ENCODE measurements around the gene ARPC2. TPM values are rescaled to one million over a fixed set of nuclear protein-coding genes. Genes with fewer than 3 reads are reported as not detected.

Gene ARPC2
- total and polyA plus RNA-seq, 2 of the 13 experiments (the other 11 are each of a cell fraction or from before 2014, with no cell fraction given) = 168 to 303 TPM

- TF ChIP-seq EZH2 (conservative IDR thresholded peaks at IDR 0.05; ENCODE audit: low read depth, low read length) (no peak), ZIK1 (CRISPR knock-in tag; IDR thresholded peaks at IDR 0.05; ENCODE audit: borderline replicate concordance, low read depth) (no peak), FOXK2 (IDR thresholded peaks at IDR 0.05) (peak; percentile 98), CTCF (CRISPR knock-in tag; IDR thresholded peaks at IDR 0.05) (peak; percentile 54), NFE2L2 (IDR thresholded peaks at IDR 0.05; ENCODE audit: low read length) (0 out of 2 replicates have a peak, but pooled peaks have one; percentile 19), CHD2 (IDR thresholded peaks at IDR 0.05; ENCODE audit: low read depth, low read length) (peak; percentile 64; the same call in 1 of the 2 replicates), ZNF670 (CRISPR knock-in tag; IDR thresholded peaks at IDR 0.05; ENCODE audit: borderline replicate concordance) (0 out of 2 replicates have a peak, but pooled peaks have one; percentile 76), ZNF180 (CRISPR knock-in tag; IDR thresholded peaks at IDR 0.05; ENCODE audit: borderline replicate concordance, low read depth) (no peak), ZNF609 (CRISPR knock-in tag; IDR thresholded peaks at IDR 0.05; ENCODE audit: borderline replicate concordance) (peak; percentile 4; the same call in 1 of the 2 replicates), POLR2AphosphoS2 (IDR thresholded peaks at IDR 0.05; ENCODE audit: low read depth, low read length) (no peak), FOXJ3 (CRISPR knock-in tag; IDR thresholded peaks at IDR 0.05; ENCODE audit: borderline replicate concordance) (peak; percentile 58; the same call in 1 of the 2 replicates), ZNF567 (CRISPR knock-in tag; IDR thresholded peaks at IDR 0.05; ENCODE audit: borderline replicate concordance) (0 out of 2 replicates have a peak, but pooled peaks have one; percentile 50), ZNF703 (CRISPR knock-in tag; IDR thresholded peaks at IDR 0.05; ENCODE audit: borderline replicate concordance) (no peak), NCOA2 (CRISPR knock-in tag; IDR thresholded peaks at IDR 0.05) (no peak), ZNF136 (CRISPR knock-in tag; IDR thresholded peaks at IDR 0.05; ENCODE audit: low read depth) (no peak), RCOR2 (CRISPR knock-in tag; IDR thresholded peaks at IDR 0.05) (no peak), ATF6 (CRISPR knock-in tag; conservative IDR thresholded peaks at IDR 0.05) (peak; percentile 82; the same call in 1 of the 2 replicates), CC2D1A (CRISPR knock-in tag; IDR thresholded peaks at IDR 0.05) (no peak), SNAPC2 (CRISPR knock-in tag; IDR thresholded peaks at IDR 0.05) (peak; percentile 34)
Measured at GRCh38 chr2:218269900-218270720, 53.1 kb downstream of the ARPC2 start, which contains the start of the genes AAMP and PNKD (continued).
